Left ventricle myocardium inferior (tissue), 1 donor: ENCODE data around the gene VSIG2. TPM values are rescaled to one million over a fixed set of nuclear protein-coding genes. Genes with fewer than 3 reads are reported as not detected.

Source experiments
- DNase-seq: peaks from one replicate; pipeline ENCODE4 v3.0.0-alpha.2; 2020
- H3K27ac ChIP-seq: fragments of 200-600 bp; replicated peaks from 2 replicates; pipeline ENCODE4 v1.8.0; 2021
- H3K27me3 ChIP-seq: fragments of 200-600 bp; 2 replicates; pipeline ENCODE4 v1.8.0; 2021; ENCODE audit warnings: low read depth
- H3K36me3 ChIP-seq: fragments of 200-600 bp; 2 replicates; pipeline ENCODE4 v1.8.0; 2021
- H3K4me1 ChIP-seq: fragments of 200-600 bp; 2 replicates; pipeline ENCODE4 v1.8.0; 2021
- H3K4me3 ChIP-seq: fragments of 200-600 bp; 2 replicates; pipeline ENCODE4 v1.8.0; 2021; ENCODE audit warnings: mild to moderate bottlenecking, moderate library complexity
- H3K9me3 ChIP-seq: fragments of 200-600 bp; replicated peaks from 2 replicates; pipeline ENCODE4 v1.8.0; 2021
- CTCF ChIP-seq: fragments of 200-600 bp; IDR thresholded peaks from 2 replicates; pipeline ENCODE4 v1.8.0; 2021; ENCODE audit warnings: antibody characterized with exemption, mild to moderate bottlenecking, borderline replicate concordance
- intact Hi-C: fragments of 100-400 bp; cut with micrococcal nuclease; formaldehyde crosslinking; loops from one replicate; pipeline ENCODE4 v1.11.0; 2022
- total RNA-seq: library from RNA; stranded (reverse); fragmentation: NEBNext Ultra II Directional; extraction: Animal tissue kit (Norgen Biotek cat#: 25700); gene quantifications from one replicate; pipeline ENCODE4 v1.2.1, GENCODE V29; 2021
- donor health status: DM: no; HTN: yes; CAD: no; lungs with severe emphysema.

Gene VSIG2
- total RNA-seq, 1 donor from 2014 or later: 1.2 TPM

- no peaks in the 10 kb centered on the region for H3K9me3 ChIP-seq
- intact Hi-C loops: no loop called here
- H3K4me3 ChIP-seq: peak overlapping the region; percentile 21
- H3K36me3 ChIP-seq: peaks cover 28% of the 10 kb centered on the region
- TF ChIP-seq CTCF: no peak
- H3K27me3 ChIP-seq: peaks cover 88% of the 10 kb centered on the region
- H3K27ac ChIP-seq: peak overlapping the region; percentile 98
- peaks cover 99% of the 10 kb centered on the region for H3K4me1 ChIP-seq
- DNase-seq: no peak
Observed at GRCh38 chr11:124756033-124756752, 4.1 kb upstream of the VSIG2 start.

GRCh38 chr11:124754710-124755109 lies 2.7 kb upstream of the VSIG2 start:
- TF ChIP-seq CTCF: no peak
- no peaks in the 10 kb centered on the region for H3K9me3 ChIP-seq
- intact Hi-C loops: no loop called here
- H3K27ac ChIP-seq: peak overlapping the region; percentile 42
- peaks cover 88% of the 10 kb centered on the region for H3K27me3 ChIP-seq
- H3K36me3 ChIP-seq: peaks cover 20% of the 10 kb centered on the region
- DNase-seq: no peak
- H3K4me1 ChIP-seq: peaks cover 99% of the 10 kb centered on the region
- H3K4me3 ChIP-seq: no peak overlapping the region

GRCh38 chr11:124754309-124754708 lies 2.3 kb upstream of the VSIG2 start:
- intact Hi-C loops: no loop called here
- peak overlapping the region; percentile 42 for H3K27ac ChIP-seq
- DNase-seq: no peak
- H3K36me3 ChIP-seq: peaks cover 20% of the 10 kb centered on the region
- no peak overlapping the region for H3K4me3 ChIP-seq
- H3K27me3 ChIP-seq: peaks cover 88% of the 10 kb centered on the region
- no peaks in the 10 kb centered on the region for H3K9me3 ChIP-seq
- H3K4me1 ChIP-seq: peaks cover 99% of the 10 kb centered on the region
- no peak for TF ChIP-seq CTCF

- Histone ChIP-seq H3K27me3 (peaks cover 88% of the 10 kb centered on the region), H3K4me1 (peaks cover 99% of the 10 kb centered on the region), H3K27ac (peak overlapping the region; percentile 42), H3K36me3 (peaks cover 20% of the 10 kb centered on the region), H3K4me3 (no peak overlapping the region), H3K9me3 (no peaks in the 10 kb centered on the region)
- TF ChIP-seq CTCF: no peak
- intact Hi-C loops: no loop called here
- no peak for DNase-seq
Observed at GRCh38 chr11:124753624-124754023, 1.6 kb upstream of the VSIG2 start.

- no peak for TF ChIP-seq CTCF
- Histone ChIP-seq H3K36me3 (peaks cover 20% of the 10 kb centered on the region), H3K4me1 (peaks cover 99% of the 10 kb centered on the region), H3K27ac (peak overlapping the region; percentile 42), H3K4me3 (no peak overlapping the region), H3K27me3 (peaks cover 88% of the 10 kb centered on the region), H3K9me3 (no peaks in the 10 kb centered on the region)
- DNase-seq: no peak
- intact Hi-C loops: no loop called here
Observed at GRCh38 chr11:124753205-124753604, 1.1 kb upstream of the VSIG2 start.
